Right ventricle myocardium inferior (tissue), 1 donor: ENCODE measurements around the gene STX1B. TPM values are rescaled to one million over a fixed set of nuclear protein-coding genes. Genes with fewer than 3 reads are reported as not detected.

Source experiments
- ATAC-seq: fragments of 200-7000 bp; cut with Tn5 transposase; one replicate; pipeline ENCODE4 v1.9.1; 2020; ENCODE audit warnings: mild to moderate bottlenecking, moderate library complexity
- DNase-seq: peaks from one replicate; pipeline ENCODE4 v3.0.0; 2021; ENCODE audit errors: missing footprints
- intact Hi-C: fragments of 100-400 bp; cut with DNase I; formaldehyde crosslinking; loops from one replicate; pipeline ENCODE4 v1.11.0; 2022
- long read RNA-seq: library from polyadenylated mRNA; unstranded; transcript quantifications from one replicate; pipeline ENCODE4 v2.0.0, GENCODE V29; 2021
- total RNA-seq: library from RNA; stranded (reverse); fragmentation: NEBNext Ultra II Directional; extraction: Animal tissue kit (Norgen Biotek cat#: 25700); gene quantifications from one replicate; pipeline ENCODE4 v1.2.1, GENCODE V29; 2021
- donor health status: DM: no; HTN: yes; CAD: no; lungs with severe emphysema.

The STX1B gene
- 0.41 TPM for total RNA-seq
- long read RNA-seq: 0 reads

- DNase-seq (no peak), ATAC-seq (no peak)
- intact Hi-C loops: no loop called here
Observed at GRCh38 chr16:31010585-31011325, at the start of gene STX1B. Gene STX1B, minus strand, starts transcription at chr16:31010638. Its CDS starts 242 bp downstream, at chr16:31010396.

GRCh38 chr16:31055613-31056012 lies 45.2 kb upstream of the STX1B start:
- ATAC-seq (no peak), DNase-seq (no peak)
- intact Hi-C loops: no loop called here

GRCh38 chr16:31052114-31052513 lies 41.7 kb upstream of the STX1B start:
- DNase-seq (no peak), ATAC-seq (no peak)
- intact Hi-C loops: no loop called here

GRCh38 chr16:31050280-31051030 lies 40.0 kb upstream of the STX1B start:
- intact Hi-C loops: no loop called here
- DNase-seq: no peak
- no peak for ATAC-seq

- intact Hi-C loops: loop anchor here (5.0 kb wide), 1 partner anchor 67 kb away; no protein-coding TSS in a partner anchor
- DNase-seq (no peak), ATAC-seq (no peak)
Observed at GRCh38 chr16:31043898-31044481, 33.6 kb upstream of the STX1B start.

GRCh38 chr16:31043352-31043751 lies 32.9 kb upstream of the STX1B start:
- intact Hi-C loops: loop anchor here (5.0 kb wide), 1 partner anchor 66 kb away; no protein-coding TSS in a partner anchor
- DNase-seq: no peak
- ATAC-seq: no peak

GRCh38 chr16:31042866-31043265 lies 32.4 kb upstream of the STX1B start:
- intact Hi-C loops: loop anchor here (5.0 kb wide), 1 partner anchor 66 kb away; no protein-coding TSS in a partner anchor
- DNase-seq: no peak
- no peak for ATAC-seq

- DNase-seq (no peak), ATAC-seq (no peak)
- intact Hi-C loops: no loop called here
Observed at GRCh38 chr16:31038993-31039392, 28.6 kb upstream of the STX1B start.

GRCh38 chr16:31036691-31037090 lies 26.3 kb upstream of the STX1B start:
- ATAC-seq (no peak), DNase-seq (no peak)
- intact Hi-C loops: no loop called here

- DNase-seq (peak; percentile 96), ATAC-seq (peak; percentile 86)
- intact Hi-C loops: loop anchor here (1.0 to 5.0 kb wide), 3 partner anchors 39 to 108 kb away; partner anchors contain the start of gene SETD1A
Observed at GRCh38 chr16:31033709-31034492, 23.5 kb upstream of the STX1B start.

GRCh38 chr16:31032736-31033708 lies 22.6 kb upstream of the STX1B start, which contains the start of gene STX4:
Gene STX4, plus strand, starts transcription at chr16:31033558. Its CDS starts 248 bp downstream, at chr16:31033806.
- ATAC-seq: peak; percentile 95
- intact Hi-C loops: loop anchor here (5.0 kb wide), 1 partner anchor 76 kb away; the partner anchor contains the start of gene SETD1A
- DNase-seq: peak; percentile 99

- no peak for DNase-seq
- intact Hi-C loops: loop anchor here (5.0 kb wide), 1 partner anchor 74 kb away; the partner anchor contains the start of gene SETD1A
- ATAC-seq: no peak
Observed at GRCh38 chr16:31031276-31031675, 20.8 kb upstream of the STX1B start.

GRCh38 chr16:31029272-31029671 lies 18.8 kb upstream of the STX1B start:
- ATAC-seq (no peak), DNase-seq (no peak)
- intact Hi-C loops: no loop called here

GRCh38 chr16:31025339-31025738 lies 14.9 kb upstream of the STX1B start:
- intact Hi-C loops: no loop called here
- ATAC-seq (no peak), DNase-seq (no peak)

- intact Hi-C loops: no loop called here
- no peak for DNase-seq
- no peak for ATAC-seq
Observed at GRCh38 chr16:31023627-31024226, 13.3 kb upstream of the STX1B start.

GRCh38 chr16:31023252-31023602 lies 12.8 kb upstream of the STX1B start:
- ATAC-seq (no peak), DNase-seq (no peak)
- intact Hi-C loops: no loop called here

GRCh38 chr16:31022544-31023251 lies 12.3 kb upstream of the STX1B start:
- DNase-seq (no peak), ATAC-seq (no peak)
- intact Hi-C loops: no loop called here
